Suprapubic skin (tissue), 4 donors: ENCODE results near the gene ZNF674.

Experiments
- CTCF ChIP-seq, 2 donors: fragments of 200-600 bp in 1 of 2; fragments of 450-650 bp in 1 of 2; sonication (generic) in 1 of 2; IDR thresholded peaks; one replicate each; pipeline ENCODE4 v1.5.1; 2016 to 2019; ENCODE audit warnings: antibody characterized with exemption in 2 of 2, mild to moderate bottlenecking in 1 of 2, moderate library complexity in 1 of 2
- EP300 ChIP-seq: sonication (generic); formaldehyde crosslinking; IDR thresholded peaks from one replicate; pipeline ENCODE4 v1.6.1; 2017; ENCODE audit warnings: antibody characterized with exemption
- POLR2AphosphoS5 ChIP-seq, 3 donors: sonication (generic); formaldehyde crosslinking; IDR thresholded peaks; one replicate each; pipeline ENCODE4 v1.6.1; 2017; ENCODE audit warnings: antibody characterized with exemption in 3 of 3

- TF ChIP-seq EP300 (no peak), POLR2AphosphoS5 (IDR thresholded peaks at IDR 0.05) (no peak), CTCF (IDR thresholded peaks at IDR 0.05) (no peak)
Observed at GRCh38 chrX:46553935-46554334, 8.7 kb upstream of the ZNF674 start.
